Measurements from ENCODE around the gene CD36. TPM values are rescaled to one million over a fixed set of nuclear protein-coding genes. Genes with fewer than 3 reads are reported as not detected.

CD36 gene
- total and polyA plus RNA-seq, 4 experiments from 2014 or later, result 0.30 to 4.3 (median 3.6) TPM; not detected in 1

DNA sequence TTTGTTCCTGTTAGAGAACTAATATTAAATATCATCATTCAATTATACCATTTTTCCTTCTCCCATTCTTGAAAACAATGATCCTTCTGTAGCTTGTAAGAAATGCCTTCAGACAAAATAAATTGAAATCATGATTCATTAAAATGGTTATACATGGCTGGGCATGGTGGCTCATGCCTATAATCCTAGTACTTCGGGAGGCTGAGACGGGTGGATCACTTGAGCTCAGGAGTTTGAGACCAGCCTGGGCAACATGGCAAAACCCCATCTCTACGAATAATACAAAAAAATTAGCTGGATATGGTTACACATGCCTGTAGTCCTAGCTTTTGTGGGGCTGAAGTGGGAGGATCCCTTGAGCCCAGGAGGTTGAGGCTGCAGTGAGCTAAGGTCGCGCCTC lies 13.0 kb downstream of the CD36 start:
- no peaks in the 10 kb centered on the region for H3K36me3 ChIP-seq (ENCODE audit: insufficient read depth, low read length)
- Mint-ChIP-seq H3K9me3 (no peaks in the 10 kb centered on the region), H3K36me3 (no peaks in the 10 kb centered on the region), H3K27ac (no peak overlapping the region), H3K4me1 (no peaks in the 10 kb centered on the region), H3K4me3 (no peak overlapping the region), H3K27me3 (no peaks in the 10 kb centered on the region)
- no peak for DNase-seq
- no peak overlapping the region for H3K4me3 ChIP-seq (ENCODE audit: low read length in 2 of 2)
- no peak overlapping the region for H3K27ac ChIP-seq (ENCODE audit: low read depth, low read length)
- H3K27me3 ChIP-seq (ENCODE audit: insufficient read depth, low read length), result no peaks in the 10 kb centered on the region
- POLR2A ChIA-PET (ENCODE audit: partially characterized antibody), result no interaction called here
- CTCF ChIA-PET (ENCODE audit: partially characterized antibody), result no interaction called here
- H3K9me3 ChIP-seq (ENCODE audit: control insufficient read depth in 1 of 2, low read length in 2 of 2), result no peaks in the 10 kb centered on the region
- no peaks in the 10 kb centered on the region for H3K4me1 ChIP-seq (ENCODE audit: insufficient read depth, low read length)
- intact Hi-C loops (cut with micrococcal nuclease), result no loop called here

DNA sequence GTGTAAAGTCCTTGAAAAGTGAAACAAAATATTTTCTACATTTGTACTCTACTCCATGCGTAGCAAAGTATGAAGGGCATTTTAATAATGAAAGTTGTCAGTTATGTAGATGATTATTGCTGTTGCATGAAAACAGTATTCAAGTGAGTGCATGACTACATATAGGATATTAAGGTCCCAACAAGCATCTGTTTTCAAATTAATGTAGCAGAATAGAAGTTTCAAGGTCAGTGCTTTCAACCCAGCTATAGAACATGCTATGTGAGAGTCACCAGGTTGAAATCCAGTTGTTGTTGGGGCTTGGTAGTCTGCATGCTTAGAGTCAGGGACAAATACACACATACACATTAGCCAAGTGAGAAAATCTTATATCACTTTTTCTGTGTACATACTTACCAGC lies 14.8 kb downstream of the CD36 start:
- Mint-ChIP-seq H3K9me3 (no peaks in the 10 kb centered on the region), H3K4me1 (no peaks in the 10 kb centered on the region), H3K27me3 (no peaks in the 10 kb centered on the region), H3K4me3 (no peak overlapping the region), H3K27ac (no peak overlapping the region), H3K36me3 (no peaks in the 10 kb centered on the region)
- ChIA-PET POLR2A (ENCODE audit: partially characterized antibody) (no interaction called here), CTCF (ENCODE audit: partially characterized antibody) (no interaction called here)
- Histone ChIP-seq H3K27ac (ENCODE audit: low read depth, low read length) (no peak overlapping the region), H3K36me3 (ENCODE audit: insufficient read depth, low read length) (no peaks in the 10 kb centered on the region), H3K4me3 (ENCODE audit: low read length in 2 of 2) (no peak overlapping the region), H3K27me3 (ENCODE audit: insufficient read depth, low read length) (no peaks in the 10 kb centered on the region), H3K9me3 (ENCODE audit: control insufficient read depth in 1 of 2, low read length in 2 of 2) (no peaks in the 10 kb centered on the region), H3K4me1 (ENCODE audit: insufficient read depth, low read length) (no peaks in the 10 kb centered on the region)
- intact Hi-C loops (cut with micrococcal nuclease), result no loop called here
- no peak for DNase-seq

DNA sequence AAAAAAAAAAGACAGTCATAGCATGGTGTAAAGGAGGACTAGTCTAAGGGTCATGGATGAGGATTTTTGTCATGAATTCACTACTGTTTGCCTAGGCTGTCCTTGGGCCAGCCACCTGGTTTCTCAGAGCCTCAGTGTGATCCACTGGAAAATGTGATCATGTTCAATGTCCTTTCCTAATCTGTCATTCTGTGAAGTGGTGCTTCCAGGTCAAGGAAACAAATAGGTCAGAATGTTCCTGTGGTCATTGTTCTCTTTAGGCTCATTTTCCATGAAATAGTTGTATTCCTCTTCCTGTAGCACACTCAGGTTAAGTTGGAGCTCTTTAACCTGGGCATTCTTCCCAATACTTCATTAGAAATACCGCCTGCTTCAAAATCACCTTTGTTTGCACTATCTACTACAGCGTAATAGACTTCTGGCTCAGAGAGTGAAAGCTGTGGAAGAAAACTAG lies 16.5 kb downstream of the CD36 start:
- CTCF ChIA-PET (ENCODE audit: partially characterized antibody), result no interaction called here
- H3K27me3 ChIP-seq (ENCODE audit: insufficient read depth, low read length), result no peaks in the 10 kb centered on the region
- H3K9me3 ChIP-seq (ENCODE audit: control insufficient read depth in 1 of 2, low read length in 2 of 2), result no peaks in the 10 kb centered on the region
- intact Hi-C loops (cut with micrococcal nuclease), result no loop called here
- H3K27ac ChIP-seq (ENCODE audit: low read depth, low read length), result no peak overlapping the region
- Mint-ChIP-seq H3K4me1 (no peaks in the 10 kb centered on the region), H3K27ac (no peak overlapping the region), H3K27me3 (no peaks in the 10 kb centered on the region), H3K4me3 (no peak overlapping the region), H3K36me3 (no peaks in the 10 kb centered on the region), H3K9me3 (no peaks in the 10 kb centered on the region)
- H3K36me3 ChIP-seq (ENCODE audit: insufficient read depth, low read length), result no peaks in the 10 kb centered on the region
- no peak overlapping the region for H3K4me3 ChIP-seq (ENCODE audit: low read length in 2 of 2)
- no peaks in the 10 kb centered on the region for H3K4me1 ChIP-seq (ENCODE audit: insufficient read depth, low read length)
- POLR2A ChIA-PET (ENCODE audit: partially characterized antibody), result no interaction called here
- DNase-seq, result no peak

DNA sequence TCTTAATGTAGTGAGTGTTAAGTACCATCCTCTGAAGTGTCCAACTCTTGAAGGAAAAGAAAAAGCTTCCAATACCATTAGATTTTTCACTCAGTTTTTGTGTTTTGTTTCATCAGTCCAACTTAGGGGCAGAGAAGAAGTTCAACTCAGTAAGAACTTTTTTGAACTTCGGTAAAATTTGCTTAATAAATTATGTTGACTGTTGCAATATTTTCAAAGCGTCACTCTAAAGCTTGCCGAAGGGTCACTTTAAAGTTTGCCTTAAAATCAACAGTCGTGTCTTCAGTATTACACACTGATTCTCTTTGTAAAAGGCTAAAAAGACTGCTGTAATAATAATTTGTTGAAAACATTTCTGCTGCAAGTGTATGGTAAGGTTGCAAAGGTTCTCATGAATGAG lies 17.6 kb downstream of the CD36 start:
- intact Hi-C loops (cut with micrococcal nuclease), result no loop called here
- H3K27ac ChIP-seq (ENCODE audit: low read depth, low read length), result no peak overlapping the region
- Mint-ChIP-seq H3K27ac (no peak overlapping the region), H3K9me3 (no peaks in the 10 kb centered on the region), H3K36me3 (no peaks in the 10 kb centered on the region), H3K4me3 (no peak overlapping the region), H3K4me1 (no peaks in the 10 kb centered on the region), H3K27me3 (no peaks in the 10 kb centered on the region)
- no peaks in the 10 kb centered on the region for H3K36me3 ChIP-seq (ENCODE audit: insufficient read depth, low read length)
- no peak for DNase-seq
- H3K4me1 ChIP-seq (ENCODE audit: insufficient read depth, low read length), result no peaks in the 10 kb centered on the region
- ChIA-PET POLR2A (ENCODE audit: partially characterized antibody) (no interaction called here), CTCF (ENCODE audit: partially characterized antibody) (no interaction called here)
- no peak overlapping the region for H3K4me3 ChIP-seq (ENCODE audit: low read length in 2 of 2)
- H3K27me3 ChIP-seq (ENCODE audit: insufficient read depth, low read length), result no peaks in the 10 kb centered on the region
- no peaks in the 10 kb centered on the region for H3K9me3 ChIP-seq (ENCODE audit: control insufficient read depth in 1 of 2, low read length in 2 of 2)

DNA sequence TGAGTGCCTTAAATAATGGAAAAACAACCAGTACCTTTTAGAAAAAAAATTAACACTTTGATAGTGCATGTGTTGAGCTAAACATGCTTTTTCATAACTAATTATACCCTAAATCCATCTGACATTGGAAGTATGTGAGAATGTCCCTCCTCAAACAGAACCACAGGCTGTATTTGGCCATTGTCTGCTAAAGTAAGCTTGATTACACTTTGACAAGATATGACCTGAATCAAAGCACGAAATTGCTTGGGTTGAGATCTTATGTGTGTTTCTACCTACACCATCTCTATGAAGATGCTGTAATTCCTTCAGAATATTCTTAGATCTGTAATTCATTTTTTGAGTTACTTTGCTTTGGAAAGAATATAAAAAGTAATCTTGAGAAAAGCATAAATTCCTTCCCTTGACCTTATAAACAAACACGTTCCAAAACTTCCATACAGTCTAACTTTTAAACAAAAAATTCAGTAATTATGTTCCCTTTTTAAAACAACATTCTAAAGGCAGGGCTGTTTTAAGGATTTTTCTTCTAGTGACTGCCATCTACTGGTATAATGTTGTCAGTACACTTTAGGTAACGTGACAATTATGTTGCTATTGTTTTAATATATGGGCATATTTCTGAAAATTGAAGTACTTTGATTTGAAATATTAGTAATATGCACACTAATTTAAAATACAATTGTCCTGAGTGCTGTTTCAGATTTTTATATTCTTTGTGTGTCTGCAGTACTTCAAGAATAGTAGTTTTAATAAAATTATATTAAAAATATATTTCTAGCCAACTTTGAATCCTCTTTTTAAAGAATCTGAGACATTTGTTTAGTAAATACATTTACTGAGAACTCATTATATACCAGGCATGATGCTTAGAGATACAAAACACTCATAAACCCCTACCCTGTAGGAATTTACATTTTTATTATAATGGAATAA lies 20.9 kb downstream of the CD36 start:
- POLR2A ChIA-PET (ENCODE audit: partially characterized antibody), result no interaction called here
- H3K4me3 Mint-ChIP-seq, result no peak overlapping the region
- H3K27ac Mint-ChIP-seq, result no peak overlapping the region
- no peaks in the 10 kb centered on the region for H3K27me3 ChIP-seq (ENCODE audit: insufficient read depth, low read length)
- no peaks in the 10 kb centered on the region for H3K27me3 Mint-ChIP-seq
- H3K4me1 Mint-ChIP-seq, result no peaks in the 10 kb centered on the region
- no peaks in the 10 kb centered on the region for H3K36me3 Mint-ChIP-seq
- DNase-seq, result no peak
- no peak overlapping the region for H3K27ac ChIP-seq (ENCODE audit: low read depth, low read length)
- intact Hi-C loops (cut with micrococcal nuclease), result no loop called here
- no peaks in the 10 kb centered on the region for H3K36me3 ChIP-seq (ENCODE audit: insufficient read depth, low read length)
- CTCF ChIA-PET (ENCODE audit: partially characterized antibody), result interaction anchor here (0.6 to 1.2 kb wide), 3 partner anchors 16 to 1471 kb away, joined by 3 to 4 read pairs (median 3); no protein-coding TSS in a partner anchor
- no peak overlapping the region for H3K4me3 ChIP-seq (ENCODE audit: low read length in 2 of 2)
- no peaks in the 10 kb centered on the region for H3K9me3 ChIP-seq (ENCODE audit: control insufficient read depth in 1 of 2, low read length in 2 of 2)
- no peaks in the 10 kb centered on the region for H3K4me1 ChIP-seq (ENCODE audit: insufficient read depth, low read length)
- H3K9me3 Mint-ChIP-seq, result no peaks in the 10 kb centered on the region

DNA sequence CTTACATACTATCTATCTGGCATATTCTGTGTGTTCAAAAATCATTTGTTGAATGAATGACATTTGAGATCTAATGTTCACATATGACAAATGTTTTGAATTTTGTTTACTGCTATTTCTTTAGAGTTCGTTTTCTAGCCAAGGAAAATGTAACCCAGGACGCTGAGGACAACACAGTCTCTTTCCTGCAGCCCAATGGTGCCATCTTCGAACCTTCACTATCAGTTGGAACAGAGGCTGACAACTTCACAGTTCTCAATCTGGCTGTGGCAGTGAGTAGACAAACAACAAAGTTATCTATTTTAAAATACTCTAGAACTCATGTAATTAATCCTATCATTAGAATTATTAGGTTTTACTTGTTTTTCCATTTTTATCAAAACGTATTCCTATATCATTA lies 22.5 kb downstream of the CD36 start:
- Mint-ChIP-seq H3K27ac (no peak overlapping the region), H3K36me3 (no peaks in the 10 kb centered on the region), H3K4me1 (no peaks in the 10 kb centered on the region), H3K27me3 (no peaks in the 10 kb centered on the region), H3K9me3 (no peaks in the 10 kb centered on the region), H3K4me3 (no peak overlapping the region)
- ChIA-PET CTCF (ENCODE audit: partially characterized antibody) (interaction anchor here (1.2 kb wide), 1 partner anchor 10 kb away, joined by 3 read pairs; no protein-coding TSS in a partner anchor), POLR2A (ENCODE audit: partially characterized antibody) (no interaction called here)
- no peaks in the 10 kb centered on the region for H3K36me3 ChIP-seq (ENCODE audit: insufficient read depth, low read length)
- no peaks in the 10 kb centered on the region for H3K27me3 ChIP-seq (ENCODE audit: insufficient read depth, low read length)
- intact Hi-C loops (cut with micrococcal nuclease), result no loop called here
- no peak overlapping the region for H3K27ac ChIP-seq (ENCODE audit: low read depth, low read length)
- H3K9me3 ChIP-seq (ENCODE audit: control insufficient read depth in 1 of 2, low read length in 2 of 2), result no peaks in the 10 kb centered on the region
- no peak overlapping the region for H3K4me3 ChIP-seq (ENCODE audit: low read length in 2 of 2)
- no peak for DNase-seq
- H3K4me1 ChIP-seq (ENCODE audit: insufficient read depth, low read length), result no peaks in the 10 kb centered on the region

DNA sequence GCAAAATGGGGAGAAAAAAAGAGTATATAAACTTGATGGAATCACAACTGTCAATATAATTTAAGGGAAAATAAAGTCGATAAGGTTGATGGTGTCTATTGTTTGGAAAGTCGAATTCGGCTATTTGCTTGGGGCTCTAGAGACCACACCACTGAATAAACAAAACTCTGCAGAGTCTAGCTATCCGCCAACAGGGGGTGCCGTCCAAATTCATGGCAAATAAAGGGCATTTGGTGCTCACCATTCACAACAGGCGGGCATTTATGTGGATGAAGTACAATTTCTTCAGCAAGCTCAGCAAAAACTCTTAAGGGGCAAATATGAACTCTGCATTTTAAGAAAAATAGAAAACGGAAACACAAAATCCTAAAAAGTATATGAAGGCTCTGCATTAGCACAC lies 23.3 kb downstream of the CD36 start:
- ChIA-PET POLR2A (ENCODE audit: partially characterized antibody) (no interaction called here), CTCF (ENCODE audit: partially characterized antibody) (interaction anchor here (1.2 kb wide), 1 partner anchor 11 kb away, joined by 3 read pairs; no protein-coding TSS in a partner anchor)
- Mint-ChIP-seq H3K27me3 (no peaks in the 10 kb centered on the region), H3K27ac (no peak overlapping the region), H3K36me3 (no peaks in the 10 kb centered on the region), H3K4me3 (no peak overlapping the region), H3K4me1 (no peaks in the 10 kb centered on the region), H3K9me3 (no peaks in the 10 kb centered on the region)
- Histone ChIP-seq H3K27ac (ENCODE audit: low read depth, low read length) (no peak overlapping the region), H3K4me1 (ENCODE audit: insufficient read depth, low read length) (no peaks in the 10 kb centered on the region), H3K4me3 (ENCODE audit: low read length in 2 of 2) (no peak overlapping the region), H3K36me3 (ENCODE audit: insufficient read depth, low read length) (no peaks in the 10 kb centered on the region), H3K27me3 (ENCODE audit: insufficient read depth, low read length) (no peaks in the 10 kb centered on the region), H3K9me3 (ENCODE audit: control insufficient read depth in 1 of 2, low read length in 2 of 2) (no peaks in the 10 kb centered on the region)
- intact Hi-C loops (cut with micrococcal nuclease), result no loop called here
- DNase-seq, result no peak

Measured in CD4-positive, alpha-beta memory T cell (primary cell).